ENCODE results near the gene LAPTM5. TPM values are rescaled to one million over a fixed set of nuclear protein-coding genes. Genes with fewer than 3 reads are reported as not detected.

LAPTM5 gene
- total and polyA plus RNA-seq, 2 donors (not counting 3 experiments of a cell fraction or from before 2014, with no cell fraction given), result 83.4 to 95.2 TPM

GRCh38 chr1:30762930-30763650, 5.5 kb upstream of the LAPTM5 start:
- no peak for DNase-seq (ENCODE audit: low read depth, low spot score)
- no peaks in the 10 kb centered on the region for H3K27me3 ChIP-seq (ENCODE audit: control insufficient read depth in 2 of 2, insufficient read depth in 2 of 2, low read length in 2 of 2)
- H3K36me3 ChIP-seq (ENCODE audit: control insufficient read depth in 2 of 2, extremely low read depth in 1 of 2, insufficient read depth in 2 of 2, low read length in 2 of 2), result no peaks in the 10 kb centered on the region
- FAIRE-seq, result no peak
- no peaks in the 10 kb centered on the region for H4K20me1 ChIP-seq (replicated peaks; ENCODE audit: control insufficient read depth, extremely low read depth, insufficient read depth, low read length)
- TF ChIP-seq JUN (IDR thresholded peaks at IDR 0.05; ENCODE audit: borderline replicate concordance, insufficient read depth, insufficient read length, low read depth) (no peak), MYC (IDR thresholded peaks at IDR 0.05; ENCODE audit: low read depth, low read length) (no peak), GATA2 (IDR thresholded peaks at IDR 0.05; ENCODE audit: insufficient read depth, insufficient read length, low read depth, low read length) (no peak)
- POLR2A ChIA-PET, result no interaction called here
- no TSS peak for BruUV-seq (replicated peaks)
- H3K27ac ChIP-seq (ENCODE audit: insufficient read depth, low read depth, low read length), result no peak overlapping the region
- no peak overlapping the region for H3K9ac ChIP-seq (replicated peaks; ENCODE audit: extremely low read depth, insufficient read depth, low read length)
- H3K79me2 ChIP-seq (ENCODE audit: control insufficient read depth, insufficient read depth, low read length), result no peaks in the 10 kb centered on the region
- H3K4me3 ChIP-seq (replicated peaks in 1 of 3; ENCODE audit: insufficient read depth in 1 of 3, low read depth in 1 of 3, low read length in 3 of 3), result no peak overlapping the region
- intact Hi-C loops (cut with micrococcal nuclease) (loop anchor here (1.0 to 2.0 kb wide), 2 partner anchors 16 to 20 kb away; no protein-coding TSS in a partner anchor), dilution Hi-C loops (cut with MboI; ENCODE audit: extremely low pct_ligation_motif_present, low sequenced_read_pairs) (no loop called here)
- H2AFZ ChIP-seq (ENCODE audit: low read depth, low read length), result no peak overlapping the region
- H3K9me3 ChIP-seq (replicated peaks; ENCODE audit: control insufficient read depth, insufficient read depth, low read length), result no peaks in the 10 kb centered on the region
- peaks cover 2% of the 10 kb centered on the region for H3K4me1 ChIP-seq (ENCODE audit: control insufficient read depth, extremely low read depth, insufficient read depth, low read length)
- no peaks in the 10 kb centered on the region for H3K9me1 ChIP-seq (replicated peaks; ENCODE audit: control insufficient read depth, extremely low read depth, insufficient read depth, low read length)
- CTCF ChIA-PET, result interaction anchor here (1.6 to 1.8 kb wide), 2 partner anchors 9 to 17 kb away, joined by 4 to 7 read pairs; no protein-coding TSS in a partner anchor
- no peak overlapping the region for H3K4me2 ChIP-seq (ENCODE audit: insufficient read depth, low read length)

- BruUV-seq (replicated peaks), result no TSS peak
- dilution Hi-C loops (cut with MboI; ENCODE audit: extremely low pct_ligation_motif_present, low sequenced_read_pairs) (no loop called here), intact Hi-C loops (cut with micrococcal nuclease) (loop anchor here (2.0 kb wide), 1 partner anchor 16 kb away; no protein-coding TSS in a partner anchor)
- Histone ChIP-seq H3K4me1 (ENCODE audit: control insufficient read depth, extremely low read depth, insufficient read depth, low read length) (peaks cover 9% of the 10 kb centered on the region), H3K27ac (ENCODE audit: insufficient read depth, low read depth, low read length) (no peak overlapping the region), H3K9me1 (replicated peaks; ENCODE audit: control insufficient read depth, extremely low read depth, insufficient read depth, low read length) (no peaks in the 10 kb centered on the region), H2AFZ (ENCODE audit: low read depth, low read length) (no peak overlapping the region), H3K36me3 (ENCODE audit: control insufficient read depth in 2 of 2, extremely low read depth in 1 of 2, insufficient read depth in 2 of 2, low read length in 2 of 2) (no peaks in the 10 kb centered on the region), H3K4me2 (ENCODE audit: insufficient read depth, low read length) (no peak overlapping the region), H3K79me2 (ENCODE audit: control insufficient read depth, insufficient read depth, low read length) (no peaks in the 10 kb centered on the region), H3K9ac (replicated peaks; ENCODE audit: extremely low read depth, insufficient read depth, low read length) (no peak overlapping the region), H3K4me3 (replicated peaks in 1 of 3; ENCODE audit: insufficient read depth in 1 of 3, low read depth in 1 of 3, low read length in 3 of 3) (no peak overlapping the region), H3K27me3 (ENCODE audit: control insufficient read depth in 2 of 2, insufficient read depth in 2 of 2, low read length in 2 of 2) (no peaks in the 10 kb centered on the region), H3K9me3 (replicated peaks; ENCODE audit: control insufficient read depth, insufficient read depth, low read length) (no peaks in the 10 kb centered on the region), H4K20me1 (replicated peaks; ENCODE audit: control insufficient read depth, extremely low read depth, insufficient read depth, low read length) (no peaks in the 10 kb centered on the region)
- TF ChIP-seq CTCF (IDR thresholded peaks at IDR 0.05; ENCODE audit: extremely low read depth in 1 of 2, insufficient read depth in 1 of 2, low read depth in 1 of 2, low read length in 2 of 2) (no peak), MAX (IDR thresholded peaks at IDR 0.05; ENCODE audit: insufficient read depth, insufficient read length) (no peak), MYC (IDR thresholded peaks at IDR 0.05; ENCODE audit: low read depth, low read length) (no peak), GATA2 (IDR thresholded peaks at IDR 0.05; ENCODE audit: insufficient read depth, insufficient read length, low read depth, low read length) (no peak), EZH2 (IDR thresholded peaks at IDR 0.05; ENCODE audit: borderline replicate concordance, low read depth, low read length, severe bottlenecking) (no peak), FOS (IDR thresholded peaks at IDR 0.05; ENCODE audit: borderline replicate concordance, insufficient read depth, low read length) (no peak), POLR2A (IDR thresholded peaks at IDR 0.05; ENCODE audit: low read depth, low read length) (no peak), POLR2AphosphoS5 (IDR thresholded peaks at IDR 0.05; ENCODE audit: insufficient read depth, low read depth, low read length) (no peak)
- ChIA-PET CTCF (interaction anchor here (1.1 to 2.1 kb wide), 5 partner anchors 8 to 44 kb away, joined by 4 to 13 read pairs (median 7); no protein-coding TSS in a partner anchor), POLR2A (no interaction called here)
- FAIRE-seq (no peak), DNase-seq (ENCODE audit: low read depth, low spot score) (no peak)
These were observed 4.8 kb upstream of the LAPTM5 start for GRCh38 chr1:30762152-30762929.
